ENCODE data around the gene CHFR. TPM values are rescaled to one million over a fixed set of nuclear protein-coding genes. Genes with fewer than 3 reads are reported as not detected.
"Not testable (repeated sequence)": the region's sequence is repeated elsewhere in the genome, so short reads cannot be mapped to it uniquely, and the experiment has no call there.

The CHFR gene
- total and polyA plus RNA-seq, 11 donors, result 10.6 to 33.5 (median 17.4) TPM

DNA sequence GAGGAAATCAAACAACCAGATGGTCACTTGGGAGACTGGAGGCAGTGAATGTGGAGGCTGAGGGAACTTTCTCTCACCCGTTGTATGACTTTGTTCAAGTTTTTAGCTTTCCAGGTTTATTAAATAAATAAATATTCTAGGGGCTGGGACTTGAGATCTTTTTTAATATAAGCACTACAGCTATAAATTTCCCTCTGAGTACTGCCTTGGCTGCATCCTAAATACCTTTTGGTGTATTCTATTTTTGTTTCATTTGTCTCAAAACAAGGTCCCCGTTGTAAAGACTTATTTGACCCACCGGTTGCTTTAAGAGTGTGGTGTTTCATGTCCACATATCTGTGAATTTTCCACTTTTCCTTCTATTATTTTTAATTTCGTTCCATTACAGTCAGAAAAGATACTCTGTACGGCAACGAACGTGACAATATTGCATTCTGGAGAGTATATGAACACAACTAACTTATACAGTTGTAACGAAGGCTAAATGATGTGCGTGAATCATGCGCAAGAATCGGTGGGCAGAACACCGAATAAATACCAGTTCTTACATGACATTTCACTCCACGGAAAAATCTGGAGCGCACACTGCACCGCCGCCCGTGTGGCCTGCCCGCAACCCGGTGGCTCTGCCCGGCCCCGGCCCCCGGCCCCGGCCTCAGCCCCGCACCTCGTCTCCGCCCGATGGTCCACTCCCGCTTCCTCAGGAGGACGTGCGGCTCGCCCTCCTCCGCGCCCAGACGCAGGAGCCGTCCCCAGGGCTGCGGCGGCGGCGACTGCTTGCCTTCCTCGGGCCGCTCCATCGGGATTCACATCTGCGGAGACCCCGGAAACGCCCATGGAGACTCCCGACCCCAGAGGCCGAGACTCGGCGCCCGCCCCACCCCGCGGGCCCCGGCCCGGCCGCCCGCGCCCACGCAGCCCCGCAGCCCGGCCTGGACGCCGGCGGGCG, 602 bp downstream of the CHFR start:
- peak in 1 of 4 donors; percentile 7 for ATAC-seq
- H3K9me3 ChIP-seq, result no peaks in the 10 kb centered on the region
- H3K4me1 ChIP-seq, result peaks cover 0 to 24% (median 6%) of the 10 kb centered on the region in 12 donors
- peak in 3 of 5 donors; percentile 15 to 35 (median 30) for DNase-seq
- H3K27ac ChIP-seq, result peak overlapping the region; percentile 48 to 96 (median 84)
- peaks cover 0 to 28% (median 16%) of the 10 kb centered on the region in 9 donors for H3K36me3 ChIP-seq
- TF ChIP-seq, protein P1, sequence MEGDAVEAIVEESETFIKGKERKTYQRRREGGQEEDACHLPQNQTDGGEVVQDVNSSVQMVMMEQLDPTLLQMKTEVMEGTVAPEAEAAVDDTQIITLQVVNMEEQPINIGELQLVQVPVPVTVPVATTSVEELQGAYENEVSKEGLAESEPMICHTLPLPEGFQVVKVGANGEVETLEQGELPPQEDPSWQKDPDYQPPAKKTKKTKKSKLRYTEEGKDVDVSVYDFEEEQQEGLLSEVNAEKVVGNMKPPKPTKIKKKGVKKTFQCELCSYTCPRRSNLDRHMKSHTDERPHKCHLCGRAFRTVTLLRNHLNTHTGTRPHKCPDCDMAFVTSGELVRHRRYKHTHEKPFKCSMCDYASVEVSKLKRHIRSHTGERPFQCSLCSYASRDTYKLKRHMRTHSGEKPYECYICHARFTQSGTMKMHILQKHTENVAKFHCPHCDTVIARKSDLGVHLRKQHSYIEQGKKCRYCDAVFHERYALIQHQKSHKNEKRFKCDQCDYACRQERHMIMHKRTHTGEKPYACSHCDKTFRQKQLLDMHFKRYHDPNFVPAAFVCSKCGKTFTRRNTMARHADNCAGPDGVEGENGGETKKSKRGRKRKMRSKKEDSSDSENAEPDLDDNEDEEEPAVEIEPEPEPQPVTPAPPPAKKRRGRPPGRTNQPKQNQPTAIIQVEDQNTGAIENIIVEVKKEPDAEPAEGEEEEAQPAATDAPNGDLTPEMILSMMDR (IDR thresholded peaks at IDR 0.05), result no peak
- TF ChIP-seq POLR2A (IDR thresholded peaks at IDR 0.05), result no peak
- H3K4me3 ChIP-seq, result peak overlapping the region; percentile 58 to 98 (median 90)
- 7 to 30% (median 14%) methylated on average over 19 to 64 of the region's 64 CpGs for WGBS, 4 donors
- intact Hi-C loops (cut with DNase I), result loop anchor here in 4 of 10 donors (2.0 to 10.0 kb wide), 4 partner anchors 22 to 122 kb away; partner anchors contain the start of genes ANKLE2 (in 2 of the 4) and GOLGA3 (in 2 of the 4)
- no peaks in the 10 kb centered on the region for H3K27me3 ChIP-seq

DNA sequence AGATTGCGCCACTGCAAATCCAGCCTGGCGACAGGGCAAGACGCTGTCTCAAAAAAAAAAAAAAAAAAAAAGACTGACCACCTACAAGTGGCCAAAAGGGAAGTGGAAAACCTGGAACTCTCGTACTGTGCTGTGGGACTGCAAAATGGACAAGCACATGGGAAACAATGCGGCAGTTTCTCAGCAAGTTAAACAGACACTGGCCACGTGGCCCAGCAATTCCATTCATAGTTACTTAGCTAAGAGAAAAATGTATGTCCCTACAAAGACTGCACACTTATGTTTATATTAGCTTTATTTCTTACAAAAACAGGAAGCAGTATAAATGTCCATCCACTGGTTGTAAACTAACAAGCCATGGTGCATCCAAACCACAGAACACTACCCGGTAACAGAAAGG, 5.6 kb downstream of the CHFR start:
- DNase-seq (no peak), ATAC-seq (no peak)
- intact Hi-C loops (cut with DNase I), result loop anchor here in 2 of 10 donors (10.0 kb wide), 1 partner anchor 117 kb away; the partner anchor contains the start of gene ANKLE2 (in 2 of the 2)
- no peaks in the 10 kb centered on the region for H3K27me3 ChIP-seq
- peaks cover 0 to 69% (median 38%) of the 10 kb centered on the region in 9 donors for H3K36me3 ChIP-seq
- peaks cover 0 to 15% (median 1%) of the 10 kb centered on the region in 12 donors for H3K4me1 ChIP-seq
- 85 to 88% (median 86%) methylated on average over 7 of the region's 7 CpGs for WGBS, 4 donors
- no peak overlapping the region for H3K4me3 ChIP-seq
- no peak for TF ChIP-seq POLR2A (IDR thresholded peaks at IDR 0.05)
- TF ChIP-seq, protein P1 (IDR thresholded peaks at IDR 0.05), result no peak
- no peaks in the 10 kb centered on the region for H3K9me3 ChIP-seq
- no peak overlapping the region for H3K27ac ChIP-seq

DNA sequence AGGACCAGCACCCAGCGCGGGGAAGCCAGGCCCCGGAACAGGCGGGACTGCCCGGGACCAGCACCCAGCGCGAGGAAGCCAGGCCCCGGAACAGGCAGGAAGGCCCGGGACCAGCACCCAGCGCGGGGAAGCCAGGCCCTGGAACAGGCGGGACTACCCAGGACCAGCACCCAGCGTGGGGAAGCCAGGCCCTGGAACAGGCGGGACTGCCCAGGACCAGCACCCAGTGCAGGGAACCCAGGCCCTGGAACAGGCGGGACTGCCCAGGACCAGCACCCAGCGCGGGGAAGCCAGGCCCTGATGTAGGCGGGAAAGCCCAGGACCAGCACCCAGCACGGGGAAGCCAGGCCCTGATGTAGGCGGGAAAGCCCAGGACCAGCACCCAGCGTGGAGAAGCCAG, 12.8 kb downstream of the CHFR start:
- peaks cover 0 to 95% (median 76%) of the 10 kb centered on the region in 9 donors for H3K36me3 ChIP-seq
- H3K27me3 ChIP-seq; H3K9me3 ChIP-seq; H3K27ac ChIP-seq; H3K4me3 ChIP-seq; ATAC-seq; DNase-seq; H3K4me1 ChIP-seq; intact Hi-C loops (cut with DNase I): not testable (repeated sequence)
- WGBS, 4 donors, result 85 to 97% (median 93%) methylated on average over 13 to 21 of the region's 21 CpGs

DNA sequence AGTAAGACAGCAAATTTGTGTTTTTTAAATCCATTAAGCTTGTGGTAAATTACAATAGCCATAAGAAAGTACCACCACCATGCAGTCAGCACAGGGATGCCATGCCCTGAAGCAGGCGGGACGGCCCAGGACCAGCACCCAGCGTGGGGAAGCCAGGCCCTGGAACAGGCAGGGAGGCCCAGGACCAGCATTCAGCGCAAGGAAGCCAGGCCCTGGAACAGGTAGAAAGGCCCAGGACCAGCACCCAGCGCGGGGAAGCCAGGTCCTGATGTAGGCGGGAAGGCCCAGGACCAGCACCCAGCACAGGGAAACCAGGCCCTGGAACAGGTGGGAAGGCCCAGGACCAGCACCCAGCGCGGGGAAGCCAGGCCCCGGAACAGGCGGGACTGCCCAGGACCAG, 13.2 kb downstream of the CHFR start:
- DNase-seq (no peak), ATAC-seq (no peak)
- no peak overlapping the region for H3K27ac ChIP-seq
- peaks cover 0 to 95% (median 80%) of the 10 kb centered on the region in 9 donors for H3K36me3 ChIP-seq
- intact Hi-C loops (cut with DNase I), result no loop called here
- no peaks in the 10 kb centered on the region for H3K4me1 ChIP-seq
- H3K4me3 ChIP-seq, result no peak overlapping the region
- no peaks in the 10 kb centered on the region for H3K27me3 ChIP-seq
- 93 to 99% (median 95%) methylated on average over 9 to 11 of the region's 11 CpGs for WGBS, 4 donors
- H3K9me3 ChIP-seq, result no peaks in the 10 kb centered on the region
- TF ChIP-seq, protein P1 (IDR thresholded peaks at IDR 0.05), result no peak
- no peak for TF ChIP-seq POLR2A (IDR thresholded peaks at IDR 0.05)

All from heart left ventricle (tissue), 16 donors.